Stimulated activated CD4-positive, alpha-beta T cell treated with anti-CD3 and anti-CD28 coated beads, Interleukin-4, amount 100 ng/mL, for 24 hours (primary cell): ENCODE data around the gene RPP40.
"Not testable (repeated sequence)": the region's sequence is repeated elsewhere in the genome, so short reads cannot be mapped to it uniquely, and the experiment has no call there.

Experiments used
- DNase-seq: peaks from one replicate; pipeline ENCODE4 v3.0.0-alpha.2; 2020

The RPP40 gene

GRCh38 chr6:5014072-5014561, 10.3 kb upstream of the RPP40 start:
- DNase-seq, result no peak

- DNase-seq, result no peak
Measured at GRCh38 chr6:5012519-5012918, 8.7 kb upstream of the RPP40 start.

GRCh38 chr6:5011346-5011745, 7.5 kb upstream of the RPP40 start:
- DNase-seq, result no peak

- no peak for DNase-seq
Measured at GRCh38 chr6:5007531-5007930, 3.7 kb upstream of the RPP40 start.

- no peak for DNase-seq
Measured at GRCh38 chr6:5006222-5006621, 2.4 kb upstream of the RPP40 start.

- DNase-seq, result not testable (repeated sequence)
Measured at GRCh38 chr6:5005038-5005433, 1.2 kb upstream of the RPP40 start.

- DNase-seq, result no peak
Measured at GRCh38 chr6:5004373-5005037, 668 bp upstream of the RPP40 start.

GRCh38 chr6:4999586-4999985, 4.3 kb downstream of the RPP40 start:
- DNase-seq, result no peak

- DNase-seq, result no peak
Measured at GRCh38 chr6:4997862-4998261, 6.0 kb downstream of the RPP40 start.

- DNase-seq, result no peak
Measured at GRCh38 chr6:4994741-4995140, 9.1 kb downstream of the RPP40 start.

- DNase-seq, result no peak
Measured at GRCh38 chr6:4987432-4987831, 16.4 kb downstream of the RPP40 start.

GRCh38 chr6:4986999-4987398, 16.8 kb downstream of the RPP40 start:
- no peak for DNase-seq

- DNase-seq, result no peak
Measured at GRCh38 chr6:4983322-4983721, 20.5 kb downstream of the RPP40 start.

- no peak for DNase-seq
Measured at GRCh38 chr6:4981761-4982160, 22.1 kb downstream of the RPP40 start.

- DNase-seq, result no peak
Measured at GRCh38 chr6:4979426-4979825, 24.4 kb downstream of the RPP40 start.

GRCh38 chr6:4977468-4977867, 26.4 kb downstream of the RPP40 start:
- no peak for DNase-seq

- no peak for DNase-seq
Measured at GRCh38 chr6:4975506-4975905, 28.3 kb downstream of the RPP40 start.

- DNase-seq, result no peak
Measured at GRCh38 chr6:4974962-4975361, 28.9 kb downstream of the RPP40 start.

- no peak for DNase-seq
Measured at GRCh38 chr6:4973982-4974745, 29.7 kb downstream of the RPP40 start.

GRCh38 chr6:4973415-4973814, 30.4 kb downstream of the RPP40 start:
- DNase-seq, result no peak

GRCh38 chr6:4972438-4972837, 31.4 kb downstream of the RPP40 start:
- no peak for DNase-seq

GRCh38 chr6:4971851-4972250, 32.0 kb downstream of the RPP40 start:
- DNase-seq, result no peak

GRCh38 chr6:4970739-4971395, 33.0 kb downstream of the RPP40 start:
- DNase-seq, result no peak
